ACC112 (cell line): ENCODE results near the gene SHB.

Experiments
- H2AFZ ChIP-seq: fragments of 200-600 bp; sonication (generic); one replicate; pipeline ENCODE4 v1.6.0; 2017; ENCODE audit warnings: antibody characterized with exemption, low read length; ENCODE audit not compliant: unreplicated experiment
- H3K27ac ChIP-seq: fragments of 200-600 bp; sonication (generic); 2 replicates; pipeline ENCODE4 v1.5.1; 2014; ENCODE audit warnings: low read depth, mild to moderate bottlenecking, antibody characterized with exemption, low read length, moderate library complexity
- H3K27me3 ChIP-seq: fragments of 200-600 bp; sonication (generic); 2 replicates; pipeline ENCODE4 v1.6.1; 2014; ENCODE audit warnings: mild to moderate bottlenecking, antibody characterized with exemption, low read length, moderate library complexity, mixed read lengths; ENCODE audit not compliant: insufficient read depth
- H3K36me3 ChIP-seq: fragments of 200-600 bp; sonication (generic); 2 replicates; pipeline ENCODE4 v1.6.1; 2016; ENCODE audit warnings: mild to moderate bottlenecking, antibody characterized with exemption, low read length, moderate library complexity, mixed read lengths; ENCODE audit not compliant: insufficient read depth
- H3K4me1 ChIP-seq: fragments of 200-600 bp; sonication (generic); one replicate; pipeline ENCODE4 v1.6.1; 2016; ENCODE audit warnings: low read length, mixed read lengths; ENCODE audit not compliant: insufficient read depth, unreplicated experiment, control insufficient read depth
- H3K4me3 ChIP-seq: fragments of 200-600 bp; sonication (generic); 2 replicates; pipeline ENCODE4 v1.5.1; 2014; ENCODE audit warnings: mild to moderate bottlenecking, low read depth, low read length
- H3K79me2 ChIP-seq: fragments of 200-600 bp; sonication (generic); one replicate; pipeline ENCODE4 v1.6.0; 2016; ENCODE audit warnings: low read length; ENCODE audit not compliant: control insufficient read depth, unreplicated experiment, insufficient read depth

The SHB gene

GRCh38 chr9:38062498-38063362 is 6.3 kb downstream of the SHB start:
- peak overlapping the region; percentile 23 for H3K27ac ChIP-seq
- no peaks in the 10 kb centered on the region for H3K27me3 ChIP-seq
- no peak overlapping the region for H2AFZ ChIP-seq
- 0 out of 2 replicates have a peak, but pooled peaks cover 3% of the 10 kb centered on the region for H3K36me3 ChIP-seq
- peaks cover 96% of the 10 kb centered on the region for H3K79me2 ChIP-seq
- peaks cover 55% of the 10 kb centered on the region for H3K4me1 ChIP-seq
- H3K4me3 ChIP-seq, result peak overlapping the region; percentile 97; the same call in 1 of the 2 replicates

- 0 out of 2 replicates have a peak, but pooled peaks cover 3% of the 10 kb centered on the region for H3K36me3 ChIP-seq
- H2AFZ ChIP-seq, result no peak overlapping the region
- H3K4me3 ChIP-seq, result no peak overlapping the region
- H3K4me1 ChIP-seq, result peaks cover 55% of the 10 kb centered on the region
- peaks cover 96% of the 10 kb centered on the region for H3K79me2 ChIP-seq
- peak overlapping the region; percentile 23; the same call in 1 of the 2 replicates for H3K27ac ChIP-seq
- H3K27me3 ChIP-seq, result no peaks in the 10 kb centered on the region
These were observed 6.9 kb downstream of the SHB start for GRCh38 chr9:38062106-38062497.

GRCh38 chr9:38061326-38061977 is 7.6 kb downstream of the SHB start:
- no peak overlapping the region for H3K27ac ChIP-seq
- H3K36me3 ChIP-seq, result 0 out of 2 replicates have a peak, but pooled peaks cover 3% of the 10 kb centered on the region
- no peak overlapping the region for H2AFZ ChIP-seq
- peaks cover 96% of the 10 kb centered on the region for H3K79me2 ChIP-seq
- H3K27me3 ChIP-seq, result no peaks in the 10 kb centered on the region
- H3K4me3 ChIP-seq, result no peak overlapping the region
- H3K4me1 ChIP-seq, result peaks cover 54% of the 10 kb centered on the region

GRCh38 chr9:38060681-38061080 is 8.3 kb downstream of the SHB start:
- H3K27me3 ChIP-seq, result no peaks in the 10 kb centered on the region
- H3K27ac ChIP-seq, result no peak overlapping the region
- no peak overlapping the region for H3K4me3 ChIP-seq
- no peak overlapping the region for H2AFZ ChIP-seq
- peaks cover 47% of the 10 kb centered on the region for H3K4me1 ChIP-seq
- H3K79me2 ChIP-seq, result peaks cover 96% of the 10 kb centered on the region
- H3K36me3 ChIP-seq, result 0 out of 2 replicates have a peak, but pooled peaks cover 3% of the 10 kb centered on the region

- Histone ChIP-seq H3K27me3 (no peaks in the 10 kb centered on the region), H3K36me3 (0 out of 2 replicates have a peak, but pooled peaks cover 3% of the 10 kb centered on the region), H3K4me1 (peaks cover 34% of the 10 kb centered on the region), H3K79me2 (peaks cover 96% of the 10 kb centered on the region), H3K27ac (peak overlapping the region; percentile 44; the same call in 1 of the 2 replicates), H3K4me3 (no peak overlapping the region), H2AFZ (no peak overlapping the region)
These were observed 9.6 kb downstream of the SHB start for GRCh38 chr9:38059233-38059936.

GRCh38 chr9:38058452-38059232 is 10.4 kb downstream of the SHB start:
- Histone ChIP-seq H3K36me3 (0 out of 2 replicates have a peak, but pooled peaks cover 3% of the 10 kb centered on the region), H3K27ac (peak overlapping the region; percentile 44; the same call in 1 of the 2 replicates), H2AFZ (no peak overlapping the region), H3K4me1 (peaks cover 28% of the 10 kb centered on the region), H3K79me2 (peaks cover 96% of the 10 kb centered on the region), H3K4me3 (no peak overlapping the region), H3K27me3 (no peaks in the 10 kb centered on the region)

GRCh38 chr9:38057416-38058195 is 11.4 kb downstream of the SHB start:
- no peaks in the 10 kb centered on the region for H3K27me3 ChIP-seq
- peaks cover 18% of the 10 kb centered on the region for H3K4me1 ChIP-seq
- H3K4me3 ChIP-seq, result no peak overlapping the region
- H2AFZ ChIP-seq, result no peak overlapping the region
- no peak overlapping the region for H3K27ac ChIP-seq
- peaks cover 95% of the 10 kb centered on the region for H3K79me2 ChIP-seq
- 0 out of 2 replicates have a peak, but pooled peaks cover 3% of the 10 kb centered on the region for H3K36me3 ChIP-seq

- H3K27me3 ChIP-seq, result no peaks in the 10 kb centered on the region
- no peaks in the 10 kb centered on the region for H3K36me3 ChIP-seq
- peaks cover 86% of the 10 kb centered on the region for H3K79me2 ChIP-seq
- H2AFZ ChIP-seq, result no peak overlapping the region
- no peak overlapping the region for H3K4me3 ChIP-seq
- no peak overlapping the region for H3K27ac ChIP-seq
- H3K4me1 ChIP-seq, result peaks cover 10% of the 10 kb centered on the region
These were observed 14.4 kb downstream of the SHB start for GRCh38 chr9:38054653-38055052.

GRCh38 chr9:38053697-38054461 is 15.1 kb downstream of the SHB start:
- no peaks in the 10 kb centered on the region for H3K36me3 ChIP-seq
- H3K27ac ChIP-seq, result no peak overlapping the region
- peaks cover 80% of the 10 kb centered on the region for H3K79me2 ChIP-seq
- H3K4me1 ChIP-seq, result peaks cover 10% of the 10 kb centered on the region
- H2AFZ ChIP-seq, result no peak overlapping the region
- no peak overlapping the region for H3K4me3 ChIP-seq
- no peaks in the 10 kb centered on the region for H3K27me3 ChIP-seq
